DND-41 (cell line): Measurements from ENCODE around the gene ARHGEF19.

Experiments used
- ATAC-seq: fragments of 200-7000 bp; cut with Tn5 transposase; 3 replicates; pipeline ENCODE4 v1.9.1; 2021; ENCODE audit warnings: low read depth; ENCODE audit not compliant: insufficient read depth
- DNase-seq: peaks from one replicate; pipeline ENCODE4 v3.0.0-alpha.2; 2020
- H2AFZ ChIP-seq: 2 replicates; pipeline ENCODE4 v1.6.0; 2012; ENCODE audit warnings: low read depth, low read length
- H3K27ac ChIP-seq: 2 replicates; pipeline ENCODE4 v1.5.1; 2012; ENCODE audit warnings: low read length, inconsistent platforms
- H3K27me3 ChIP-seq: fragments of 200-600 bp; sonication (generic); 2 replicates; pipeline ENCODE4 v1.6.0; 2012; ENCODE audit warnings: low read length, mild to moderate bottlenecking, inconsistent platforms; ENCODE audit not compliant: insufficient read depth, poor library complexity
- H3K36me3 ChIP-seq: 2 replicates; pipeline ENCODE4 v1.5.1; 2012; ENCODE audit warnings: low read length, inconsistent platforms; ENCODE audit not compliant: insufficient read depth
- H3K4me1 ChIP-seq: 2 replicates; pipeline ENCODE4 v1.5.1; 2012; ENCODE audit warnings: mild to moderate bottlenecking, low read length; ENCODE audit not compliant: insufficient read depth
- H3K4me2 ChIP-seq: 2 replicates; pipeline ENCODE4 v1.6.0; 2012; ENCODE audit warnings: mild to moderate bottlenecking, moderate library complexity, low read length, inconsistent platforms; ENCODE audit not compliant: insufficient read depth
- H3K4me3 ChIP-seq, 2 experiments: fragments of 200-600 bp in 1 of 2; shearing (Covaris generic) in 1 of 2; 2 replicates each; pipeline ENCODE4 v1.5.1; 2012 to 2016; ENCODE audit warnings: inconsistent platforms in 2 of 2, low read length in 2 of 2, mild to moderate bottlenecking in 2 of 2, low read depth in 1 of 2, moderate library complexity in 1 of 2
- H3K79me2 ChIP-seq: 2 replicates; pipeline ENCODE4 v1.6.0; 2012; ENCODE audit warnings: low read length, inconsistent platforms; ENCODE audit not compliant: insufficient read depth
- H3K9ac ChIP-seq: 2 replicates; pipeline ENCODE4 v1.6.0; 2012; ENCODE audit warnings: low read depth, mild to moderate bottlenecking, inconsistent platforms, low read length, moderate library complexity
- H3K9me3 ChIP-seq: 2 replicates; pipeline ENCODE4 v1.5.1; 2012; ENCODE audit warnings: low read length, moderate library complexity, mild to moderate bottlenecking, inconsistent platforms; ENCODE audit not compliant: insufficient read depth, severe bottlenecking
- H4K20me1 ChIP-seq: 2 replicates; pipeline ENCODE4 v1.6.0; 2012; ENCODE audit warnings: low read length; ENCODE audit not compliant: insufficient read depth
- CTCF ChIP-seq: IDR thresholded peaks from 2 replicates; pipeline ENCODE4 v1.5.1; 2012; ENCODE audit warnings: borderline replicate concordance, low read length, moderate library complexity, mild to moderate bottlenecking; ENCODE audit not compliant: poor library complexity, severe bottlenecking; ENCODE audit errors: extremely low read depth
- EZH2 ChIP-seq: IDR thresholded peaks from 3 replicates; pipeline ENCODE4 v1.6.1; 2012; ENCODE audit warnings: borderline replicate concordance, low read depth, mild to moderate bottlenecking, moderate library complexity, low read length, inconsistent platforms; ENCODE audit not compliant: severe bottlenecking

Gene ARHGEF19

DNA sequence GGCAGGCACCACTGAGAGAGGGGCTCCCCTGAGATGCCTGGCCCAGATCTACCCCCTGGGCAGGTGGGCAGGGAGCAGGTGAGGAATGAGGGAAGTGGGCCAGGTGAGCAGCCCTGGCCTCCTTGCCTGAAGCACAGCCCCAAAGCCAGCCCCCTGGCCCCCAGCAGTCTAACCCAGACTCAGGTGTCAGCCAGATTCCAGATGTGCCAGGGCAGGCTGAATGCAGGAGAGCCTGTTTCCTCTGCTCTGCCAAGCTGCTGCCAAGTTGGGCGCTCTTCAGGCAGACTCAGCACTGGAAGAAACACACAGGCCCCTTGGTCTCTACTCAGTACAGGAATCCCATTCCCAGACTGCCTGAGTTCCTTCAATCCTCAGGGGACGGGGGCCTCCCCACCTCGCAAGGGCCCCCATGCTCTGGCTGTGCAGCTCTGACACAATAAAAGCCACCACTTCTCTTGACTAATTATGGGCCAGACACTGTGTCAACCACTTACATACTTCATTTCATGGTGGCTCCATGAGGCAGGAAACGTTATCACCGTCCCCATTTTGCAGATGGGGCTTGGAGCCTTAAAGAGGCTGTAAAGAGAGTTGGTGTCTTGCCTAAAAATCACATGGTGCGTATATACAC lies 20.4 kb downstream of the ARHGEF19 start:
- Histone ChIP-seq H3K4me2 (no peak overlapping the region), H3K27me3 (peaks cover 4% of the 10 kb centered on the region), H4K20me1 (no peaks in the 10 kb centered on the region), H3K79me2 (no peaks in the 10 kb centered on the region), H3K36me3 (no peaks in the 10 kb centered on the region), H3K4me1 (no peaks in the 10 kb centered on the region), H3K4me3 (no peak overlapping the region), H3K9ac (no peak overlapping the region), H3K27ac (no peak overlapping the region), H3K9me3 (no peaks in the 10 kb centered on the region), H2AFZ (no peak overlapping the region)
- DNase-seq (no peak), ATAC-seq (no peak)
- no peak for TF ChIP-seq CTCF
- no peak for TF ChIP-seq EZH2

GRCh38 chr1:16191309-16191708 lies 21.1 kb downstream of the ARHGEF19 start:
- ATAC-seq (no peak), DNase-seq (no peak)
- Histone ChIP-seq H3K4me1 (no peaks in the 10 kb centered on the region), H3K27me3 (peaks cover 4% of the 10 kb centered on the region), H3K36me3 (no peaks in the 10 kb centered on the region), H3K79me2 (no peaks in the 10 kb centered on the region), H4K20me1 (no peaks in the 10 kb centered on the region), H3K9me3 (no peaks in the 10 kb centered on the region), H2AFZ (no peak overlapping the region), H3K4me3 (no peak overlapping the region), H3K9ac (no peak overlapping the region), H3K4me2 (no peak overlapping the region), H3K27ac (no peak overlapping the region)
- TF ChIP-seq CTCF = no peak
- TF ChIP-seq EZH2 = no peak

GRCh38 chr1:16189921-16190621 lies 22.4 kb downstream of the ARHGEF19 start:
- Histone ChIP-seq H3K27me3 (peaks cover 4% of the 10 kb centered on the region), H3K4me2 (no peak overlapping the region), H4K20me1 (no peaks in the 10 kb centered on the region), H3K36me3 (no peaks in the 10 kb centered on the region), H3K27ac (no peak overlapping the region), H3K4me1 (no peaks in the 10 kb centered on the region), H3K4me3 (no peak overlapping the region), H3K9me3 (no peaks in the 10 kb centered on the region), H2AFZ (no peak overlapping the region), H3K9ac (no peak overlapping the region), H3K79me2 (no peaks in the 10 kb centered on the region)
- DNase-seq (no peak), ATAC-seq (no peak)
- TF ChIP-seq EZH2 = no peak
- no peak for TF ChIP-seq CTCF
